Upper lobe of left lung (tissue), 4 donors: ENCODE measurements around the gene SLC6A1.

Experiments
- CTCF ChIP-seq, 6 experiments: fragments of 450-650 bp in 4 of 6; fragments of 200-600 bp in 2 of 6; sonication (generic) in 2 of 6; IDR thresholded peaks; one replicate each; pipeline ENCODE4 v1.5.1; 2016 to 2019; ENCODE audit warnings: antibody characterized with exemption in 6 of 6
- POLR2AphosphoS5 ChIP-seq, 2 donors: sonication (generic); formaldehyde crosslinking; IDR thresholded peaks; one replicate each; pipeline ENCODE4 v1.5.1; 2017; ENCODE audit warnings: antibody characterized with exemption in 2 of 2

DNA sequence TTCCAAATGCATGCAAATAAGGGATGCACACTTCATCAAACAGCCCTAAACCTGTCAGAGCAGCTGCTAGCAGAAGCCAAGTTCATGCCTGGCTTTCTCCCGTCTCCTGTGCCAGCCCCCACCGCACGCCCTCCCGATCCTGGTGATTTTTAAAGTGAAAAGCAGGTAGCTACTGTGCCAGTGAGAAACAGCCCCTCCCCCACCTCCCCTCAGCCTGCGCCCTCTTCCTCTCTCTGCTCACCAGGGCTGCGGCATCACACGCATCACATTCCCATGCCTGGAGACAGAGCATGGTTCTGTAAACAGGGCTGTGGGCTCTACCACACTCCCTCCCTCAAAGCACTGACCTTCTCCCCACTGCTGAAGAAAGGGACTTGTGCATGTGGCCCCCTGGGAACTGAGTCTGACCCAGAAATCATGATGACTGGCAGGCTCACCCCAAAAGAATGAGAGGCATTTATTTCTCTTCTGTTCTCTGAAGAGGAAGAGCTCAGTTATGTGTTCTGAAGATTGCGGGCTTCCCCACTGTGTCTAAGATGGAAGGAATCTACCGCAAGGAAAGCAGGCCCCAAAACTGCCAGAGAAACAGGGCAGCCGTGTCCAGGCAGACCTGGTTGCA lies 14.5 kb upstream of the SLC6A1 start:
- TF ChIP-seq CTCF (IDR thresholded peaks at IDR 0.05): no peak
- no peak for TF ChIP-seq POLR2AphosphoS5 (IDR thresholded peaks at IDR 0.05)
